ENCODE data around the gene KIR2DL3.
"Not testable (repeated sequence)": the region's sequence is repeated elsewhere in the genome, so short reads cannot be mapped to it uniquely, and the experiment has no call there.

The KIR2DL3 gene

GRCh38 chr19:54747614-54748322 lies 9.5 kb downstream of the KIR2DL3 start:
- DNase-seq, result not testable (repeated sequence)

GRCh38 chr19:54750276-54750675 lies 12.0 kb downstream of the KIR2DL3 start:
- DNase-seq, result not testable (repeated sequence)

- DNase-seq, result not testable (repeated sequence)
These were observed 18.1 kb downstream of the KIR2DL3 start for GRCh38 chr19:54756204-54757110.

DNA sequence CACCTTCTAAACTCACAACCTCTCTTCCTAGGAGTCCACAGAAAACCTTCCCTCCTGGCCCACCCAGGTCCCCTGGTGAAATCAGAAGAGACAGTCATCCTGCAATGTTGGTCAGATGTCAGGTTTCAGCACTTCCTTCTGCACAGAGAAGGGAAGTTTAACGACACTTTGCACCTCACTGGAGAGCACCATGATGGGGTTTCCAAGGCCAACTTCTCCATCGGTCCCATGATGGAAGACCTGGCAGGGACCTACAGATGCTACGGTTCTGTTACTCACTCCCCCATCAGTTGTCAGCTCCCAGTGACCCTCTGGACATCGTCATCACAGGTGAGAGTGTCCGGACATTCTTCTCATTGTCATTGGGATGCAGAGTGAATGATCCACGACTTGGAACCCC lies 20.3 kb downstream of the KIR2DL3 start:
- not testable (repeated sequence) for DNase-seq

DNA sequence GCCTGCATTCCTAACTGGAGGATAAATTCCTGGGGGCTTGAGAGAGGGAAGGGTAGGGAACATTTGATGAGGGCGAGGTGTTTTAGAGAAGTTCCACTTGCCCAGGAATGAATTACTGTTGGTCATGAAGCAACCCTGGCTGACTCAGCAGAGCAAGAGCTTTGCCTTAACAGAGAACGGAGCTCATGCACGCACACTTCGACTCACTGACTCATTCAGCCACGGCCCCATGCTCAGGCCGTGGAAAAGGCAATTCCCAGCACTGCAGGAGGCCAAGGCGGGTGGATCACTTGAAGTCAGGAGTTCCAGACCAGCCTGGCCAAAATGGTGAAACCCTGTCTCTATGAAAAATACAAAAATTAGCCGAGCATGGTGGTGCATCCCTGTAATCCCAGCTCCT lies 25.9 kb downstream of the KIR2DL3 start:
- DNase-seq, result not testable (repeated sequence)

GRCh38 chr19:54766464-54766863 lies 28.2 kb downstream of the KIR2DL3 start:
- DNase-seq, result not testable (repeated sequence)

DNA sequence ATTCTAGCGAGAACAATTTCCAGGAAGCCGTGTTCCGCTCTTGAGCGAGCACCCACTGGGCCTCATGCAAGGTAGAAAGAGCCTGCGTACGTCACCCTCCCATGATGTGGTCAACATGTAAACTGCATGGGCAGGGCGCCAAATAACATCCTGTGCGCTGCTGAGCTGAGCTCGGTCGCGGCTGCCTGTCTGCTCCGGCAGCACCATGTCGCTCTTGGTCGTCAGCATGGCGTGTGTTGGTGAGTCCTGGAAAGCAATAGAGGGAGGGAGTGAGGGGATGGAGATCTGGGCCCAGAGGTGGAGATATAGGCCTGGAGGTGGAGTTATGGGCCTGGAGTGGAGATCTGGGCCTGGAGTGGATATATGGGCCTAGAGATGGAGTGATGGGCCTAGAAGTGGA lies 31.3 kb downstream of the KIR2DL3 start, which contains the start of gene KIR2DL1:
Gene KIR2DL1 (plus strand): TSS at position 148 of the 400 bp plus-strand sequence. CDS start 58 bp downstream, at position 206.
- DNase-seq, result not testable (repeated sequence)

- DNase-seq, result not testable (repeated sequence)
These were observed 32.2 kb downstream of the KIR2DL3 start for GRCh38 chr19:54770511-54770910.

DNA sequence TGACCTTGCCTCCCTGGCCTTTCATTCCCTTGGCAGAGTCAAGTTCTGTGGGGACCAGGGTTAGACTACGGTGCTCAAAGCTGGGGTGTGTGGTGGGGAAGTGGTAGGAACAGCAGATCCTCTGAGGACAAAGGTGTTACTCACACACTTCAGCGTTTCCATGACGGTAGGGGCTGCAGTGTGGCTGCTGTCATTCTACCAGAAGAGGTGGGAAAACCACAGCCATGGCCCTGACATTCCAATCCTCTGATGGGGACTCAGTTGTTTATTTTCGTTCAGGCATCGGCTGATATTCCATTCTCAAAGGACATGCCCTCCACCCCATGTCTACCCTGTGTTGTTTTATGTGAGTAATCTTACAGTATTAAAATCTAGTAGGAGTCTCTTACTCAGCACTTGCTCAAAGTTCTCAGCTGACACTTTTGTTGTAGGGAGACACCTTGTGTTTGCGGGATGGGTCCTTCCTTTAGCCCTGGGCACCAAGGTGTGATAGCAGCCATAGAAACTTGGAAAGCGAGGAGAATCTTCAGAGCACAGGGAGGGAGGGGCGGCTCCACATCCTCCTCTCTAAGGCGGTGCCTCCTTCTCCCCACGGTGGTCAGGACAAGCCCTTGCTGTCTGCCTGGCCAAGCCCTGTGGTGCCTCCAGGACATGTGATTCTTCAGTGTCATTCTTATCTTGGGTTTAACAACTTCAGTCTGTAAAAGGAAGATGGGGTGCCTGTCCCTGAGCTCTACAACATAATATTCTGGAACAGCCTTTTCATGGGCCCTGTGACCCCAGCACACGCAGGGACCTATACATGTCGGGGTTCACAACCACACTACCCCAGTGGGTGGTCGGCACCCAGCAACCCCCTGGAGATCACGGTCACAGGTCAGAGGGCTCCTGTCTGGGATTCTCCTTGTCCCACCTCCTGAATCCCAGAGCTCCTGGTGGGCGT lies 33.0 kb downstream of the KIR2DL3 start:
- DNase-seq, result not testable (repeated sequence)

GRCh38 chr19:54772666-54773065 lies 34.4 kb downstream of the KIR2DL3 start:
- not testable (repeated sequence) for DNase-seq

DNA sequence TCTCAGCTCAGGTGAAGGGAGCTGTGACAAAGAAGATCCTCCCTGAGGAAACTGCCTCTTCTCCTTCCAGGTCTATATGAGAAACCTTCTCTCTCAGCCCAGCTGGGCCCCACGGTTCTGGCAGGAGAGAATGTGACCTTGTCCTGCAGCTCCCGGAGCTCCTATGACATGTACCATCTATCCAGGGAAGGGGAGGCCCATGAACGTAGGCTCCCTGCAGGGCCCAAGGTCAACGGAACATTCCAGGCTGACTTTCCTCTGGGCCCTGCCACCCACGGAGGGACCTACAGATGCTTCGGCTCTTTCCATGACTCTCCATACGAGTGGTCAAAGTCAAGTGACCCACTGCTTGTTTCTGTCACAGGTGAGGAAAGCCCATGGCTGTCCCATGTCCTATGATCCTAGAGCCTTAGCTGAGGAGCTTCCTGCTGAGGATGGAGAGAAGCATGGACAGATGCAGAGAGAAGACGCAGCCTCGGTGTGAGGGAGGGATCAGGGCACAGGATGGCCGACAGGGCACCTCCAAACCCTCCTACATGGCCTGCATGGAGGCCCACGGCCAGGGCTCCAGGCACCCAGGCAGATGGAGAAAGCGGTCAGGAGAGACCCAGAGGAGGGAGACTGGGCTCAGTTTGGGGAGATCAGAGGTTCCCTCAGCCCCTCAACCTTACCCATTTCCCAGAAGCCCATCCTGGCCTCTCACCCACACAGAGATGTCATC lies 36.9 kb downstream of the KIR2DL3 start:
- not testable (repeated sequence) for DNase-seq

DNA sequence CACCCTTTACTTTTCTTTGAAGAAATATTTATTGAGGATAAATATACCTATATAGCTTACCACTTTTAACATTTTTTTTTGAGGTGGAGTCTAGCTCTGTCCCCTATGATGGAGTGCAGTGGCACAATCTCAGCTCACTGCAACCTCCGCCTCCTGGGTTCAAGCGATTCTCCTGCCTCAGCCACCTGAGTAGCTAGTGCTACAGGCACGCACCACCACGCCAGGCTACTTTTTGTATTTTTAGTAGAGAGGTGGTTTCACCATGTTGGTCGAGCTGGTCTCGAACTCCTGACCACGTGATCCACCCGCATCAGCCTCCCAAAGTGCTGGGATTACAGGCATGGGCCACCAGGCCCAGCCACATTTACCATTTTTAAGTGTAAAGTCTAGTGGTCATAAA lies 37.5 kb downstream of the KIR2DL3 start:
- not testable (repeated sequence) for DNase-seq

DNA sequence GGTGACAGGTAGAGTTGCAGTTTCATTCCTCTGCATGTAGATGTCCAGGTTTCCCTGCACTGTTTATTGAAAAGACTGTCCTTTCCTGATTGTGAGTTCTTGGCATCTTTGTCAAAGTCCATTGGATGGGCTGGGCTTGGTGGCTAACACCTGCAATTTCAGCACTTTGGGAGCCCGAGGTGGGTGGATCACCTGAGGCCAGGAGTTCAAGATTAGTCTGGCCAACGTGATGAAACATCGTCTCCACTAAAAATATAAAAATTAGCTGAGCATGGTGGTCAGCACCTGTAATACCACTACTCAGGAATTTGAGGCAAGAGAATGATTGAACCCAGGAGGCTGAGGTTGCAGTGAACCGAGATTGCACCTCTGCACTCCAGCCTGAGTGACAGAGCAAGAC lies 39.5 kb downstream of the KIR2DL3 start:
- not testable (repeated sequence) for DNase-seq

GRCh38 chr19:54778896-54779295 lies 40.6 kb downstream of the KIR2DL3 start:
- DNase-seq, result not testable (repeated sequence)

DNA sequence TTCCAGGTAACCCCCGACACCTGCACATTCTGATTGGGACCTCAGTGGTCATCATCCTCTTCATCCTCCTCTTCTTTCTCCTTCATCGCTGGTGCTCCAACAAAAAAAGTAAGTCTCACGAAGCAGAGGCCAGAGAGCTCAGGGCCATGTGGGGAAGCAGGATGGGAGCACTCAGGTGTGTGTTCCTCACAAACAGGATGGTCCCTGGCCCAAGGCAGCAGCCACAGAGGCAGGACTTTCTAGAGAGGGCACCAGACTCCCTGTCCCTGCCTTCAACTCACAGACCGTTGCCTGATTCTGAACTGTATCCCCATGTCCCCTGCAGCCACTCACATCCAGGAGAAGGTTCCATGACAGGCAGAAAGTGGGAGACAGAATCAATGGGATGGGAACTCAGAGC lies 44.6 kb downstream of the KIR2DL3 start:
- not testable (repeated sequence) for DNase-seq

- not testable (repeated sequence) for DNase-seq
These were observed 47.9 kb downstream of the KIR2DL3 start for GRCh38 chr19:54786091-54786723.

- DNase-seq, result not testable (repeated sequence)
These were observed 49.8 kb downstream of the KIR2DL3 start for GRCh38 chr19:54788154-54788553.

DNA sequence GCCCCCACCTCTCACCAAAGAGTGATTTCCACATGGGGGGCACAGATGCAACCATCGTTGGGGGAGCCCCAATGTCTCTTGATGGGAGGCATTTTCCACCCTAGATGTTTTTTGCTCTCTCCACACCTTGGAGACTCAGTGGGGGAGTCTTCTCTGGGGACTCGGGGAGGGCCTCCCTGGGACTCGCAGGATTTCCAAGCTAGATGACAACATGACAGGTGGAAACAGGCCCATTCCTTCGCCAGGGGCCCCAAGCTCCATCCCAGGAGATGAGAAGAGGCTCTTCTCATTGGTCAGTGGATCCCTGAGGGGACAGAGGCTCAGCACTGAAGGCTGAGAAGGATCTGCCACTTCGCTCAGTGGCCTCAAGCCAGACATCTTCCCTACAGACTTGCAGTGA lies 52.4 kb downstream of the KIR2DL3 start:
- no peak for DNase-seq

GRCh38 chr19:54791476-54791875 lies 53.2 kb downstream of the KIR2DL3 start:
- DNase-seq, result no peak

GRCh38 chr19:54792814-54793213 lies 54.5 kb downstream of the KIR2DL3 start:
- DNase-seq, result no peak

GRCh38 chr19:54795758-54796157 lies 57.4 kb downstream of the KIR2DL3 start:
- no peak for DNase-seq
